ENCODE data around the gene OR10Z1.

GRCh38 chr1:158570480-158570879, 34.6 kb upstream of the OR10Z1 start, which contains the start of gene OR6P1:
- TF ChIP-seq POLR2A (IDR thresholded peaks at IDR 0.05) = no peak
- TF ChIP-seq, protein P1, sequence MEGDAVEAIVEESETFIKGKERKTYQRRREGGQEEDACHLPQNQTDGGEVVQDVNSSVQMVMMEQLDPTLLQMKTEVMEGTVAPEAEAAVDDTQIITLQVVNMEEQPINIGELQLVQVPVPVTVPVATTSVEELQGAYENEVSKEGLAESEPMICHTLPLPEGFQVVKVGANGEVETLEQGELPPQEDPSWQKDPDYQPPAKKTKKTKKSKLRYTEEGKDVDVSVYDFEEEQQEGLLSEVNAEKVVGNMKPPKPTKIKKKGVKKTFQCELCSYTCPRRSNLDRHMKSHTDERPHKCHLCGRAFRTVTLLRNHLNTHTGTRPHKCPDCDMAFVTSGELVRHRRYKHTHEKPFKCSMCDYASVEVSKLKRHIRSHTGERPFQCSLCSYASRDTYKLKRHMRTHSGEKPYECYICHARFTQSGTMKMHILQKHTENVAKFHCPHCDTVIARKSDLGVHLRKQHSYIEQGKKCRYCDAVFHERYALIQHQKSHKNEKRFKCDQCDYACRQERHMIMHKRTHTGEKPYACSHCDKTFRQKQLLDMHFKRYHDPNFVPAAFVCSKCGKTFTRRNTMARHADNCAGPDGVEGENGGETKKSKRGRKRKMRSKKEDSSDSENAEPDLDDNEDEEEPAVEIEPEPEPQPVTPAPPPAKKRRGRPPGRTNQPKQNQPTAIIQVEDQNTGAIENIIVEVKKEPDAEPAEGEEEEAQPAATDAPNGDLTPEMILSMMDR (IDR thresholded peaks at IDR 0.05) = no peak
- no peak for TF ChIP-seq POLR2AphosphoS5 (IDR thresholded peaks at IDR 0.05)
- no peak for TF ChIP-seq EP300 (IDR thresholded peaks at IDR 0.05)
